Left lobe of liver (tissue), 2 donors: ENCODE measurements around the gene ZBTB48. TPM values are rescaled to one million over a fixed set of nuclear protein-coding genes. Genes with fewer than 3 reads are reported as not detected.
A peak's percentile ranks its signal among the peaks of the same experiment; 100 is the strongest.
"Not testable (repeated sequence)": the region's sequence is repeated elsewhere in the genome, so short reads cannot be mapped to it uniquely, and the experiment has no call there.

Experiments used
- ATAC-seq: fragments of 200-7000 bp; cut with Tn5 transposase; one replicate; pipeline ENCODE4 v1.9.1; 2020; ENCODE audit warnings: mild to moderate bottlenecking, moderate library complexity
- DNase-seq: peaks from one replicate; pipeline ENCODE4 v3.0.0-alpha.2; 2020; ENCODE audit warnings: low spot score
- total RNA-seq: library from RNA; stranded (reverse); gene quantifications from one replicate; pipeline ENCODE4 v1.2.1, GENCODE V29; 2021
- donor health status: DM: no; HTN: no; CAD: no; lungs with moderate emphysema.
- donor health status: DM: no; HTN: yes; CAD: no.

Gene ZBTB48
- total RNA-seq: 38.4 TPM

DNA sequence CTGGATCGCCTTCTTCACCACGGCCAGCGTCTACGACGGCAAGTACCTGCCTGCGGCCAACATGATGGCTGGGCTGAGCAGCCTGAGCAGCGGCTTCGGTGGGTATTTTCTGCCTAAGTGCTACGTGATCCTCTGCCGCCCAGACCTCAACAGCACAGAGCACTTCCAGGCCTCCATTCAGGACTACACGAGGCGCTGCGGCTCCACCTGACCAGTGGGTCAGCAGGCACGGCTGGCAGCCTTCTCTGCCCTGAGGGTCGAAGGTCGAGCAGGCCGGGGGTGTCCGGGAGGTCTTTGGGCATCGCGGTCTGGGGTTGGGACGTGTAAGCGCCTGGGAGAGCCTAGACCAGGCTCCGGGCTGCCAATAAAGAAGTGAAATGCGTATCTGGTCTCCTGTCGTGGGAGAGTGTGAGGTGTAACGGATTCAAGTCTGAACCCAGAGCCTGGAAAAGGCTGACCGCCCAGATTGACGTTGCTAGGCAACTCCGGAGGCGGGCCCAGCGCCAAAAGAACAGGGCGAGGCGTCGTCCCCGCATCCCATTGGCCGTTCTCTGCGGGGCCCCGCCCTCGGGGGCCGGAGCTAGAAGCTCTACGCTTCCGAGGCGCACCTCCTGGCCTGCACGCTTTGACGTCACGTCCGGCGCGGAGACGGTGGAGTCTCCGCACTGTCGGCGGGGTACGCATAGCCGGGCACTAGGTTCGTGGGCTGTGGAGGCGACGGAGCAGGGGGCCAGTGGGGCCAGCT lies at the start of gene ZBTB48:
ZBTB48 (plus strand) TSS at position 621 of the 745 bp plus-strand sequence. CDS start 616 bp downstream, outside the sequence.
- peak; percentile 90 for ATAC-seq
- peak; percentile 100 for DNase-seq

DNA sequence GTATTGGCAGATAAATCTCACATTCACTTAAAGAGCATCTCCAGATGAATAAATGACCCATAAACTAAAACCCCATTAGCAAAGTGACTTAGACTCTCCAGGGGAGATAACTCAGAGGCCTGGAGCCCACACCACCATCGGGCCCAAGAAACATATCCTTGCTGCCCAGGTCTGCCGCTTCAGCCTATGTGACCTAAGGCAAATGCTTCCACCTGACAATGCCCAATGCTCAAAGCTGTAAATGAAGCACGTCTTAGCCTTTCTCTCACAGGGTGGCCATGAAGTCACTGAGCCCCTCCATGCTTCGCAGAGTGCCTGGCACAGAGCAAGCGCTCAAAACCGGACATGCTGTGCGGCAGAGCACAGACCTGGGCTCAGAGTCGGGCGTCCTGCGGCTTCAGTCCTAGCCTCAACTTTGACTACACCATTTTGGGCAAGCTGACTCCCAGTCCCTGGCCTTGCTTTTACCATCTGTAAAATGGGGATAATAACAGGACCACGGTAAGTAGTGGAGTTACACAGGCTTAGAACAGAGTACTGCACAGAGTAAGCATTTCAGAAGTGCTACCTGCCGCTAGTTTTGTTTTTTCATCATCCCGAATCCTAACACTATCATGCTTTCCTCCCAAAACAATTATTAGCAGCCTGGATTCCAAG lies 49.2 kb upstream of the ZBTB48 start:
- ATAC-seq (no peak), DNase-seq (no peak)

DNA sequence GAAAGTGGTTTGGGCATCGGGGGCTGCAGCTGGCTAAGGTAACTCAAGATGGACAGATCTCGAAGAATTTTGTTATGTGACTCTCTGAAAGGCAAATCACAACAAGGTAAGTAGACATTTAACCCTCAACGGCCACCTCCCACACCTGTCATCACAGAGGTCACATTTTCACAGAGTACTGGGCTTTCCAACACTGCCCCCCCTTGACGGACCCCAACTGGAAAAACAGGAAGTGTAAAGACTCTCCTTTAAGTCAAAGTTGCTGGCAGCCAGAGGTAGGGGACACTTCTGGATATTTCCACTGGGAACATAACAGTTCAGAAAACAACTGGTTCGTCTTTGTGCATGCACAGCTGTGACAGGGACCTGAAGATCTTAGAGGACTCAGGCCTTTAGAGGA lies 47.8 kb upstream of the ZBTB48 start:
- ATAC-seq (no peak), DNase-seq (no peak)

DNA sequence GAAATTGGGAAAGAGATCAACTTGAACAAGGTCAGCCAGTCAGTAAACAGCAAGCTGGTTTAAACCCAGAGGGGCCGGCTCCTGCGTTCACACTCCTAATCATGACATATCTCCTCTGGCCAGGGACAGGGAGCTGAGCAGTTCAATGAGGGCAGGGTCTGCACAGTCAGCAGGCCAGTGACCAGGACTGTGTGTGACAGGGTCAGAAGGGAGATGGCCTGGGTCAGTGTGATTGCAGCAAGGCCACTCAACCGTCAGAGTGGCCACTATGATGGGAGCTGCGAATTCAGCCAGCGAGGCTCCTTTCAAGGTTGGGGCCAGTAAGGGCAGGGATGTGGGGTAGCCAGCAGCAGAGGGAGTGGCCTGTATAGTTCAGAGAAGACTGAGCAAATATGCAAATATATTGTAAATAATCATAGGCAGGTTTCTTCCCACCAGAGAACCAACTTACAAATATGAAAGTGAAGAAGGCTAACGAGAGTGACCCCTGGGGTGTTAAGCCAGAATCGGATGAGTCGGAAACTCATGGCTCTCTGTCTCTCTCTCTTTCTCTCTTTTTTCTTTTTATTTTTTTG lies 45.5 kb upstream of the ZBTB48 start:
- peak; percentile 87 for ATAC-seq
- peak; percentile 70 for DNase-seq

DNA sequence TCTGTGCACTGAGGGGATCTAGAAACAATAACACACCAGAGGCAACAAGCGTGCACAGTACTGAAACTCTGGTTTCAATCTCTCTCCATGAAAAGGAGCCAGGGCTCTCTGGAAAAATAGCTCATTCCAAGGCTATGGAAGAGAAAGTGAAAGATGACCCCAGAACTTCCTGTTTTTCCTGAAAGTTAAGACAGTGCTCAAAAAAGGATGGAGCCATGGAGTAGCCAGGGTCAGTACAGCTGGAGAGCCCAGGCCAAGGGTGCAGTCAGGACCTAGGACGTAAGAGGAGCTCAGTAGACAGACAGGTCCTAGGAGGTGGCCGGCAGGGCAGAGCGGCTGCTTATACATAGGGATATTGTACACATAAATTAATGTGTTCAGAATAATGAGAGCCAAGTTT lies 44.6 kb upstream of the ZBTB48 start:
- DNase-seq: no peak
- ATAC-seq: peak; percentile 28

DNA sequence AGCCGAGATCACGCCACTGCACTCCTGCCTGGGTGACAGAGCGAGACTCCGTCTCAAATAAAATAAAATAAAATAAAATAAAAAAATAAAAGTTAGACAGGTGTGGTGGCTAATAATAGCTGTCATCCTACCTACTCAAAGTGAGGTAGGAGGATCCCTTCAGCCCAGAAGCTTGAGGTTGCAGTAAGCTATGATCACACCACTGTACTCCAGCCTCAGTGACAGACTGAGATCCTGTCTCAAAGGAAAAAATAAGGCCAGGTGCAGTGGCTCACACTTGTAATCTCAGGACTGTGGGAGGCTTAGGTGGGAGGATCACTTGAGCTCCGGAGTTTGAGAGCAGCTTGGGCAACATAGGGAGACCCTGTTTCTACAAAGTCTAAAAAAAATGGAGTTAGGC lies 43.5 kb upstream of the ZBTB48 start:
- no peak for ATAC-seq
- no peak for DNase-seq

DNA sequence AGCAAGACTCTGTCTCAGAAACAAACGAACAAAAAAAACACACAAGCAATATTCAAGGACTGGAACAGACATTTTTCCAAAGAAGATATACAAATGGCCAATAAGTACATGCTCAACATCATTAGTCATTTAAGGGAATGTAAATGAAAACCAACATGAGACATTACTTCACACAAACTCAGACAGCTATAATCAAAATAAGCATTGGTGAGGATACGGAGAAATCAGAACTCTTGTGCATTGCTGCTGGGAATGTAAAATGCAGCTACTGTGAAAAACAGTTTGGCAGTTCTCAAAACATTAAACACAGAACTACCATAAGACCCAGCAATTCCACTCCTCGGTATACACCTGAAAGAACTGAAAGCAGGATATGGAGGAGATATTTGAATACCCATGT lies 40.8 kb upstream of the ZBTB48 start:
- no peak for DNase-seq
- no peak for ATAC-seq

DNA sequence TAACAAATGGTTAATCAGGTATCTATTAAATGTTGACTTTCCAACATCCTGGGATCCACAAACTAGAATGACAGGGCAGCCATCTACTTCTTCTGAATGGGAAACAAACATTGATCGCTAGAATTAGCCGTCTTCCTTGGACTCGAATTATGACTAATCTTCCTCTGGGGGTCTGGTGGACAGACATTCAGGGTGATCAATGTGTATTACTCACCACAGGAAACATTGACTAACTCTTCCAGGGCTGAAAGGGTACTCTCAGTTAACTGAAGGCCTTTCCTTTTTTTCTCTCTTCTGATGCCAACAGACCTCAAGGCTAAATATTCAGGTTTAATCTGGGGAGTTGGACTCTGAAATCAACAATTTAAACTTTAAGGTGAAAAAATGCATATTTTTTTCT lies 35.0 kb upstream of the ZBTB48 start:
- DNase-seq (no peak), ATAC-seq (no peak)

DNA sequence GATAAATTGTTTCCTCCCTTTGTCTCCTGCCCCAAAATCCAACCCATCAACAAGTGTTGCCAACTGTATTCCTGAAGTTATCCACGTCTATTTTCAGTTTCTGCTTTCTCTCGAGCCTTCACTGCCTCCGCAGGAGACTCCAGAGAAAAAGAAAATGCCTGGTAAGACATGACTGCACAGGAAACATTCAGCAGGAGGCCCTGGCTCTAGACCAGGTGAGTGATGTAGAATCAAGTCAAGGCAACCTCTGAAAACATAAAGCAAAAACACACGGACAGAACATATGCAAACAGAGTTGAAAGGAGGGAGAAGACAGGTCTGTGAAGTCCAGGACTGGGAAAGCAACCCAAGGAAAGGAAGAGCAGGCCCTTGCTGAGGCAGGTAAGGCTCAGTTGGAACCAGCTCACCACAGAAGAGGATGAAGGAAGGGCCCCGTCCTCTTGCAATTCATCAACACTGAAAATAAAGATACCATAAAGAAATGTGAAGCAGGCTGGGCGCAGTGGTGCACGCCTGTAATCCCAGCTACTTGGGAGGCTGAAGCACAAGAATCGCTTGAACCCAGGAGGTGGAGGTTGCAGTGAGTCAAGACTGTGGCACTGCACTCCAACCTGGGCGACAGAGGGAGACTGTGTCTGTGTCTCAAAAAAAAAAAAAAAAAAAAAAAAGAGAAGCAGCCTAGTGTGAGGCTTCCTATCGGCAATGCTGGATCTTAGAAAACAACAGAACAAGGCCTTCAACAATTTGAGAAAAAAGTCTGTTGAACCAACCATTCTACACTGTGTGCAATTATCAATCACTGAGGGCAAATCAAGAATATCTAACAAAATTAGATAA lies 34.3 kb upstream of the ZBTB48 start:
- DNase-seq (no peak), ATAC-seq (no peak)

DNA sequence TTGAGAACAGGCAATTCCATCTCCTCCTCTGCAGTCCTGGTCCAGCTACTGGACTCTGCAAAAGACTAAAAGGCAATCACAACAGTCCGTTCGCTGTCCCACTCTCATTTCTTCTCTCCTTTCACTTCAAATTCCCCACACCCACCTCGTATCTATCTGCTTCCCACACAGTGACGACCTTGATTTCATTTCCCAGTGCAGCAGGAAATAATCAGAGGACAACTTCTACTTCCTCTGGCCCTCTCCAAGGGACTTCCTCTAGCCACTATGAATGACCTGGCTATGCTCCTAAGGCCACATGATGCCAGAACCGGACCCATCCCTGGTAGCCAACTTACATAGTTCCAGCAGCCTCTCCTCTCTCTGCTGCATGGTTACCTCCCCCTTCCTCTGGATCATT lies 33.5 kb upstream of the ZBTB48 start:
- ATAC-seq (peak; percentile 59), DNase-seq (no peak)

DNA sequence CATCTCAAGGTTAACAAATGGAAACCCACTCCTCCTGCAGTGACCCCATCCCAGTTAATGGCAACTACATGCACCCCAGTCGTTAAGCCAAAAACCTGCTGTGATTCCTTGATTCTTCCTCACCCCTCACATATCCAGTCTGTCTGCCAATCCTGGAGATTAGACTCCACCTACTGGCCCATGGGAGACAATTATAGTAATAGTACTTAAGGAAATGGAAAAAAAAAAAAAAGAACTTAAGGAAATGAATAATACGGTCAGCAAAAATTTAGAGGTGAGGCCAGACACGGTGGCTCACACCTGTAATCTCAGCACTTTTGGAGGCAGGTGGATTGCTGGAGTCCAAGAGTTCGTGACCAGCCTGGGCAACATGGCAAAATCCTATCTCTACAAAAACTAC lies 32.5 kb upstream of the ZBTB48 start:
- ATAC-seq (no peak), DNase-seq (no peak)

DNA sequence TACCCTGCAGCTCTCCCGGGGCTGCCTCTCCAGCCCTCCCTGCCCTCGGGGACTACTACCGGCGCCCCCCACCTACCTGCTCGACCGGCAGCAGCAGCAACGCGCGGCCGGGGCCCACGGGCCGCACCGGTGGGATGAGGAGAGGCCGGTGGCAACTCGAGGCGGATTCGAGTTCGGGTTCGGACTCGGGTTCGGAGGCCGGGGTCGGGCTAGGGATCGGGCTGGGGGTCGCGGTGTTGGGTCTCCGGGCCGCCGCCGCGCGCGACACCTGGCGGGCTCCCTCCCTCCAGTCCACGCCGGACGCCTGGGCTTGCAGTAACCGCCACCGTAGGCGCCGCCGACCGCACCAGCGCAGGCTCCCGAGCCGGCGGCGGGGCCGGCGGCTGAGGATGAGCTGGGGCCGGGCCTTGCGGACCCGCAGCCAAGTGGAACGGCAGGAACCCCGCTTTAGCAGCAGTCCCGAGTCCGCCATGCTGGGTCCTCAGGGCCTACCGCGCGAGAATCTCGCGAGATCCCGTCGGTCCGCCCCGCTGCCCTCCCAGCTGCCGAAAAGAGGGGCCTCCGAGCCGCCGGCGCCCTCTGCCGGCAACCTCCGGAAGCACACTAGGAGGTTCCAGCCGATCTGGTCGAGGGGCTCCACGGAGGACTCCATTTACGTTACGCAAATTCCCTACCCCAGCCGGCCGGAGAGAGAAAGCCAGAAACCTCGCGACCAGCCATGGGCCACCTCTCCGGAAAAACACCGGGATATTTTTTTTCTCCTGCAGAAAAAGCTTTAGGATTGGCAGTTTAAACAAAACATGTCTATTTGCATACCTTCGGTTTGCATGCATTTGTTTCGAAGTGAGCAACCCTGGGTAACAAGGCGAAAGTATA lies 25.5 kb upstream of the ZBTB48 start, which contains the start of gene NOL9:
NOL9 (minus strand) TSS at position 483 of the 876 bp plus-strand sequence; CDS start at position 472, 11 bp downstream.
- DNase-seq (peak; percentile 93), ATAC-seq (peak; percentile 100)

DNA sequence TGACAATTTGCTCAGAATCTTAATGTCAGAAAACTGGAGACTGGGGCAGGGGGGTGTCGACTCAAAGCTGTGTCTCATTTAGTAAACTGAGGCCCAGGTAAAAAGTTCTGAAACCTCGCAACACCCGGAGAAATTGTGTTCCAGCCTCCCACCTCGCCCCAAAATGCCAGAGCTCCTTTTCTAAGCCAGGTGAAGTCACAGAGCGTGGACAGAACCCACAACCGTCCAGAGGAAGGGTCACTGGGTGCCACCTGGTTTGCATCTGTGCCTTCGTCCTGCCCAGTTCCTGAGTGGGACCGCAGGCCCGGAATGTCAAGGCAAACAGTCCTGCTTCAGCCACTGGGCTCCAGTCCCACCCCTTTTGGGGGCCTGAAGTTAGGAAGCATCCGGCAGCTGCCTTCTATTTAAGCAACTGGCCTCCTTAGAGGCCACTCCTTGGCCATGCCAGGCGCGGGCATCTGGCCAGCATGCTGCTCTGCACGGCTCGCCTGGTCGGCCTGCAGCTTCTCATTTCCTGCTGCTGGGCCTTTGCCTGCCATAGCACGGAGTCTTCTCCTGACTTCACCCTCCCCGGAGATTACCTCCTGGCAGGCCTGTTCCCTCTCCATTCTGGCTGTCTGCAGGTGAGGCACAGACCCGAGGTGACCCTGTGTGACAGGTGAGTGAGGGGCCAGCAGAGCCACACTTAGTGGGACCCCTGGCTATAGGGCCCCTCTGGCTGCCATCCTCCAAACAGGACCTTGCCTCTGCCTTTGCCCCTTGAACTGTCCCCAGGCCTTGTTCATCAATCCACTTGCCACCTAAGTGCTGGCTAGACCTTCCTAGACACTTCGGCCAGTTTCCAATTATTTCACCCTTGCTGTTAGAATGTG lies 24.7 kb upstream of the ZBTB48 start, which contains the start of gene TAS1R1:
TAS1R1 (plus strand) TSS at position 401 of the 872 bp plus-strand sequence; CDS start at position 468, 67 bp downstream.
- ATAC-seq (no peak), DNase-seq (peak; percentile 49)

DNA sequence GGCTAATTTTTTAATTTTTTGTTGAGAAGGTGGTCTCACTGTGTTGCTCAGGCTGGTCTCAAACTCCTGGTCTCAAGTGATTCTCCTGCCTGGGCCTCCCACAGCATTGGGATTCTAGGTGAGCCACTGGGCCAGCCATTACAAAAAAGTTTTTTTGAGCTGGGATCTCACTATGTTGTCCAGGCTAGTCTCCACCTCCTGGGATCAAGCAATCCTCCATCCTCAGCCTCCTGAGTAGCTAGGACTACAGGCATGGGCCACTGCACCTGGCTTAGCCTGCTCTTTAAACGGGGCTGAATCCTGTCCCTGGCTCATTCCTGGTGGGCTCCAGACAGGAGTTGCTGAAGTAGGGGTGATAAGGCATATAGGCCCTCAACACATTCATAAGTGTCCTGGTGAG lies 22.2 kb upstream of the ZBTB48 start:
- no peak for DNase-seq
- ATAC-seq: no peak

DNA sequence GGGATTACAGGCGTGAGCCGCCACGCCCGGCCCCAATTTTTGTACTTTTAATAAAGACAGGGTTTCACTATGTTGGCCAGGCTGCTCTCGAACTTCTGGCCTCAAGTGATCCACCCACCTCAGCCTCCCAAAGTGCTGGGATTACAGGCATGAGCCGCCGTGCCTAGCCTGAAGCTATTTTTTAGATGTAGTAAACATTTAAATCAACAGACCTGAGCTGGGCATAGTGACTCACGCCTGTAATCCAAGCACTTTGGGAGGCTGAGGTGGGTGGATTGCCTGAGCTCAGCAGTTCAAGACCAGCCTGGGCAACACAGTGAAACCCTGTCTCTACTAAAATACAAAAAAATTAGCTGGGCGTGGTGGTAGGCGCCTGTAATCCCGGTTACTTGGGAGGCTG lies 20.6 kb upstream of the ZBTB48 start:
- not testable (repeated sequence) for ATAC-seq, DNase-seq

DNA sequence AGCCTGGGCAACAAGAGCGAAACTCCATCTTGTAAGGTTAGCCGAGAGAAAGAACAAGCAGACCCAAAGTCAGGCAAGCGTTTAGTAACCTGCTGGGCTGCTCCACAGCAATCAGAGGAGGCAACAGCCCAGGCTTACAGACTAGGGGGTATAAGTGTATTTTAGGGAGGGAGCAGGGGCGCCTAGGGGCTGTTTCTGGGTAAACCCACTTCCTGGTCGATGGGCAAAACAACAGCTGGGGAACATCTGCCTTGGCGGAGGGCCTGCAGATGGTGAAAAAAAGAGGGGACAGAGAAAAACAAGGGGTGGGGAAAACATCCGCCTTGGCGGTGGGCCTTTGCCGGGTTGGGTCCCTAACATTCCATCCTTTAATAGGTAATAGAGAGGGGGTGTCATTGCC lies 19.5 kb upstream of the ZBTB48 start:
- ATAC-seq: no peak
- no peak for DNase-seq

DNA sequence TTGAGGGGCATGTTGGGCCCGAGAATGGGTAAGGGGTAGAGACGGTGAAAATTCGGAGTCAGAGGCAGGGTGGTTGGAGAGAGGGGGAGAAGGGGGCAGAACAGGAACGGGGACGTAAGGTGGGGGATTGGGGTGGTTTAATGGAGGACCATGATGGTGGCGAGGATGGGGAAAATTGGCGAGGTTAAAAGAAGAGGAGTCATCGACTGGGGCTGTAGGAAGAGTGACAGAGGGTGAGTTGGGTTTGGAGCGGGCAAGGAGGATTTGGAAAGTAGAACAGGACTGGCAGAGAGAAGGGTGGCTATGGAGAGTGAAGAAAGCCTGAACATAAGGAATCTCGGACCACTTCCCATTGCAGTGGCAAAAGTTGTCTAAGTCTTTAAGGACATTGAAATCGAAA lies 10.8 kb upstream of the ZBTB48 start:
- ATAC-seq (no peak), DNase-seq (no peak)

DNA sequence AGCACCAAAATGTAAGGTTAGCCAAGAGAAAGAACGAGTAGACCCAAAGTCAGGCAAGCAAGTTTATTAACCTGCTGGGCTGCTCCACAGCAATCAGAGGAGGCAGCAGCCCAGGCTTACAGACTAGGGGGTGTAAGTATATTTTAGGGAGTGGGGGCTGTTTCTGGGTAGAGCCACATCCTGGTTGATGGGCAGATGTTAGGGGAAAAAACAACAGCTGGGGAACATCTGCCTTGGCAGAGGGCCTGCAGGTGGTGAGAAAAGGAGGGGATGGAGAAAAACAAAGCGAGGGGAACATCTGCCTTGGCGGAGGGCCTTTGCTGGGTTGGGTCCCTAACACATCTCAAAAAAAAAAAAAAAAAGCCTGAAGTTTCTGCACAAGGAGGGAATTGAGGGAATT lies 9.7 kb upstream of the ZBTB48 start:
- no peak for DNase-seq

DNA sequence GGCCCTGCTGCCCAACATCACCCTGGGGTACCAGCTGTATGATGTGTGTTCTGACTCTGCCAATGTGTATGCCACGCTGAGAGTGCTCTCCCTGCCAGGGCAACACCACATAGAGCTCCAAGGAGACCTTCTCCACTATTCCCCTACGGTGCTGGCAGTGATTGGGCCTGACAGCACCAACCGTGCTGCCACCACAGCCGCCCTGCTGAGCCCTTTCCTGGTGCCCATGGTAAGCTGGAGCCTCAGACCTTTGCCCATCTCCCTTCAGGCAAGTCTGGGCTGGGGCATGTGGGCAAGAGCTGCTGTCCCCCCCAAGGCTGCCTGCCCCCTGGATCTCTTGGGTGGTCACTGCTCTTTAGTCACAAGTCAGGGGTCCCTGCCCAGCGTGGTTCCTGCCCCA lies 8.8 kb upstream of the ZBTB48 start:
- ATAC-seq: no peak

More for the DNA sequence above, 9.7 kb upstream of the ZBTB48 start:
- ATAC-seq: no peak

More for the DNA sequence above, 8.8 kb upstream of the ZBTB48 start:
- DNase-seq: no peak
